Renal pelvis (tissue), 4 donors: Measurements from ENCODE around the gene PHF1. TPM values are rescaled to one million over a fixed set of nuclear protein-coding genes. Genes with fewer than 3 reads are reported as not detected.

Experiments used
- DNase-seq: peaks from one replicate; pipeline ENCODE4 v3.0.0-alpha.2; 2013
- polyA plus RNA-seq, 3 donors: library from polyadenylated mRNA; unstranded; fragments of 120-200 nt; gene quantifications; one replicate each; pipeline ENCODE4 v1.2.1, GENCODE V29; 2013; ENCODE audit not compliant: insufficient read length in 3 of 3

PHF1 gene
- polyA plus RNA-seq, 3 donors, result 68.7 to 82.5 (median 74.8) TPM

- DNase-seq, result no peak
Observed at GRCh38 chr6:33430334-33430733, 19.5 kb downstream of the PHF1 start.

GRCh38 chr6:33430991-33431879 is 20.4 kb downstream of the PHF1 start:
- DNase-seq, result peak; percentile 76

GRCh38 chr6:33431880-33432541 is 21.2 kb downstream of the PHF1 start:
- DNase-seq, result no peak

GRCh38 chr6:33432546-33432945 is 21.7 kb downstream of the PHF1 start:
- no peak for DNase-seq

- DNase-seq, result no peak
Observed at GRCh38 chr6:33433001-33433543, 22.3 kb downstream of the PHF1 start.

- DNase-seq, result no peak
Observed at GRCh38 chr6:33433544-33434191, 22.9 kb downstream of the PHF1 start.

GRCh38 chr6:33434961-33435360 is 24.1 kb downstream of the PHF1 start:
- DNase-seq, result no peak

- no peak for DNase-seq
Observed at GRCh38 chr6:33437666-33438065, 26.9 kb downstream of the PHF1 start.

- no peak for DNase-seq
Observed at GRCh38 chr6:33438978-33439594, 28.3 kb downstream of the PHF1 start.

GRCh38 chr6:33439956-33440648 is 29.3 kb downstream of the PHF1 start:
- no peak for DNase-seq

GRCh38 chr6:33440649-33441309 is 30.0 kb downstream of the PHF1 start:
- DNase-seq, result no peak

GRCh38 chr6:33441457-33441856 is 30.6 kb downstream of the PHF1 start:
- DNase-seq, result no peak

GRCh38 chr6:33442283-33442682 is 31.5 kb downstream of the PHF1 start:
- no peak for DNase-seq

GRCh38 chr6:33443025-33443424 is 32.2 kb downstream of the PHF1 start:
- DNase-seq, result no peak

GRCh38 chr6:33443619-33444504 is 33.0 kb downstream of the PHF1 start:
- DNase-seq, result no peak

GRCh38 chr6:33445119-33445603 is 34.3 kb downstream of the PHF1 start:
- DNase-seq, result no peak

GRCh38 chr6:33446356-33446755 is 35.5 kb downstream of the PHF1 start:
- no peak for DNase-seq

- no peak for DNase-seq
Observed at GRCh38 chr6:33450434-33450833, 39.6 kb downstream of the PHF1 start.

- no peak for DNase-seq
Observed at GRCh38 chr6:33451606-33452005, 40.8 kb downstream of the PHF1 start.

- no peak for DNase-seq
Observed at GRCh38 chr6:33452496-33452895, 41.7 kb downstream of the PHF1 start.
